Measurements from ENCODE around the gene ASAP2.

Gene ASAP2

GRCh38 chr2:9230881-9231280, 24.3 kb downstream of the ASAP2 start:
- TF ChIP-seq CTCF (IDR thresholded peaks at IDR 0.05; ENCODE audit: insufficient read depth, low read depth, low read length, missing control alignments) = no peak
- DNase-seq (ENCODE audit: low read depth) = no peak
- no peak overlapping the region for H3K4me3 ChIP-seq (ENCODE audit: low read depth, low read length)

- H3K4me3 ChIP-seq (ENCODE audit: low read depth, low read length) = no peak overlapping the region
- no peak for TF ChIP-seq CTCF (IDR thresholded peaks at IDR 0.05; ENCODE audit: insufficient read depth, low read depth, low read length, missing control alignments)
- DNase-seq (ENCODE audit: low read depth) = no peak
These were observed 24.9 kb downstream of the ASAP2 start for GRCh38 chr2:9231291-9232165.

- no peak overlapping the region for H3K4me3 ChIP-seq (ENCODE audit: low read depth, low read length)
- no peak for TF ChIP-seq CTCF (IDR thresholded peaks at IDR 0.05; ENCODE audit: insufficient read depth, low read depth, low read length, missing control alignments)
These were observed 25.5 kb downstream of the ASAP2 start for GRCh38 chr2:9232166-9232479.

GRCh38 chr2:9232886-9233285, 26.3 kb downstream of the ASAP2 start:
- no peak for DNase-seq (ENCODE audit: low read depth)
- no peak overlapping the region for H3K4me3 ChIP-seq (ENCODE audit: low read depth, low read length)
- TF ChIP-seq CTCF (IDR thresholded peaks at IDR 0.05; ENCODE audit: insufficient read depth, low read depth, low read length, missing control alignments) = no peak

More at GRCh38 chr2:9232166-9232479, 25.5 kb downstream of the ASAP2 start:
- DNase-seq (ENCODE audit: low read depth) = no peak

- no peak for DNase-seq (ENCODE audit: low read depth)
- no peak for TF ChIP-seq CTCF (IDR thresholded peaks at IDR 0.05; ENCODE audit: insufficient read depth, low read depth, low read length, missing control alignments)
- H3K4me3 ChIP-seq (ENCODE audit: low read depth, low read length) = no peak overlapping the region
These were observed 28.1 kb downstream of the ASAP2 start for GRCh38 chr2:9234680-9235146.

- H3K4me3 ChIP-seq (ENCODE audit: low read depth, low read length) = no peak overlapping the region
- TF ChIP-seq CTCF (IDR thresholded peaks at IDR 0.05; ENCODE audit: insufficient read depth, low read depth, low read length, missing control alignments) = no peak
- DNase-seq (ENCODE audit: low read depth) = no peak
These were observed 28.8 kb downstream of the ASAP2 start for GRCh38 chr2:9235147-9236044.
